ENCODE data around the gene SENP7. TPM values are rescaled to one million over a fixed set of nuclear protein-coding genes. Genes with fewer than 3 reads are reported as not detected.

Gene SENP7
- total RNA-seq, 1 experiment from 2014 or later: 7.9 TPM

- H4K20me1 ChIP-seq (ENCODE audit: insufficient read depth): no peaks in the 10 kb centered on the region
- BruUV-seq (replicated peaks): no TSS peak
- H3K79me2 ChIP-seq (ENCODE audit: insufficient read depth, low read length): peaks cover 3% of the 10 kb centered on the region; the same call in 1 of the 2 replicates
- no peaks in the 10 kb centered on the region for H3K36me3 ChIP-seq (ENCODE audit: control insufficient read depth in 1 of 2, insufficient read depth in 2 of 2, low read length in 2 of 2)
- POLR2A ChIA-PET: no interaction called here
- RAD21 ChIA-PET (ENCODE audit: low non-redundant PET in 1 of 2, low total read pairs in 2 of 2, uncharacterized antibody in 2 of 2, unreplicated experiment in 2 of 2): no interaction called here
- TF ChIP-seq RAD21 (IDR thresholded peaks at IDR 0.05; ENCODE audit: low read depth) (no peak), ZNF274 (IDR thresholded peaks at IDR 0.05; ENCODE audit: low read depth, low read length) (no peak), SIN3A (IDR thresholded peaks at IDR 0.05; ENCODE audit: low read depth) (no peak), POLR2A (IDR thresholded peaks at IDR 0.05; ENCODE audit: borderline replicate concordance, extremely low read depth, insufficient read depth, insufficient read length) (no peak), POLR2AphosphoS5 (IDR thresholded peaks at IDR 0.05; ENCODE audit: low read depth, low read length) (no peak), JUND (IDR thresholded peaks at IDR 0.05) (no peak), FOSL1 (IDR thresholded peaks at IDR 0.05; ENCODE audit: low read depth) (no peak), CBX3 (IDR thresholded peaks at IDR 0.05; ENCODE audit: low read depth) (no peak), EGR1 (IDR thresholded peaks at IDR 0.05; ENCODE audit: low read depth) (no peak)
- TF ChIP-seq, protein P1, sequence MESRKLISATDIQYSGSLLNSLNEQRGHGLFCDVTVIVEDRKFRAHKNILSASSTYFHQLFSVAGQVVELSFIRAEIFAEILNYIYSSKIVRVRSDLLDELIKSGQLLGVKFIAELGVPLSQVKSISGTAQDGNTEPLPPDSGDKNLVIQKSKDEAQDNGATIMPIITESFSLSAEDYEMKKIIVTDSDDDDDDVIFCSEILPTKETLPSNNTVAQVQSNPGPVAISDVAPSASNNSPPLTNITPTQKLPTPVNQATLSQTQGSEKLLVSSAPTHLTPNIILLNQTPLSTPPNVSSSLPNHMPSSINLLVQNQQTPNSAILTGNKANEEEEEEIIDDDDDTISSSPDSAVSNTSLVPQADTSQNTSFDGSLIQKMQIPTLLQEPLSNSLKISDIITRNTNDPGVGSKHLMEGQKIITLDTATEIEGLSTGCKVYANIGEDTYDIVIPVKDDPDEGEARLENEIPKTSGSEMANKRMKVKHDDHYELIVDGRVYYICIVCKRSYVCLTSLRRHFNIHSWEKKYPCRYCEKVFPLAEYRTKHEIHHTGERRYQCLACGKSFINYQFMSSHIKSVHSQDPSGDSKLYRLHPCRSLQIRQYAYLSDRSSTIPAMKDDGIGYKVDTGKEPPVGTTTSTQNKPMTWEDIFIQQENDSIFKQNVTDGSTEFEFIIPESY (IDR thresholded peaks at IDR 0.05; ENCODE audit: extremely low read depth, insufficient replicate concordance, low read length): no peak
- TF ChIP-seq, protein P2, sequence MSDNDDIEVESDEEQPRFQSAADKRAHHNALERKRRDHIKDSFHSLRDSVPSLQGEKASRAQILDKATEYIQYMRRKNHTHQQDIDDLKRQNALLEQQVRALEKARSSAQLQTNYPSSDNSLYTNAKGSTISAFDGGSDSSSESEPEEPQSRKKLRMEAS (IDR thresholded peaks at IDR 0.05): no peak
- H2AFZ ChIP-seq (ENCODE audit: low read depth, low read length, poor library complexity, severe bottlenecking): no peak overlapping the region
- H3K4me2 ChIP-seq (ENCODE audit: low read length): no peak overlapping the region
- no peaks in the 10 kb centered on the region for H3K4me1 ChIP-seq (ENCODE audit: control insufficient read depth in 1 of 2, insufficient read depth in 2 of 2, low read length in 2 of 2)
- no peaks in the 10 kb centered on the region for H3K9me3 ChIP-seq (ENCODE audit: control insufficient read depth in 1 of 2, insufficient read depth in 1 of 2, low read depth in 1 of 2, low read length in 2 of 2)
- no peak overlapping the region for H3K27ac ChIP-seq (ENCODE audit: low read depth, low read length)
- no peak overlapping the region for H3K4me3 ChIP-seq (replicated peaks in 1 of 2; ENCODE audit: low read depth in 1 of 2, low read length in 2 of 2)
- DNase-seq (ENCODE audit: low read depth, low spot score) (no peak), ATAC-seq (no peak)
- CTCF ChIA-PET: no interaction called here
- H3K27me3 ChIP-seq (ENCODE audit: insufficient read depth, low read length): no peaks in the 10 kb centered on the region
- no peak overlapping the region for H3K9ac ChIP-seq (ENCODE audit: low read length)
- H3K9me2 ChIP-seq (ENCODE audit: insufficient read depth): no peaks in the 10 kb centered on the region
- intact Hi-C loops (cut with micrococcal nuclease): no loop called here
Observed at GRCh38 chr3:101464235-101464634, 48.8 kb downstream of the SENP7 start.
